Measurements from ENCODE around the gene RPLP2. TPM values are rescaled to one million over a fixed set of nuclear protein-coding genes. Genes with fewer than 3 reads are reported as not detected.

The RPLP2 gene
- total RNA-seq, 1 donor from 2014 or later: 2,188 TPM

DNA sequence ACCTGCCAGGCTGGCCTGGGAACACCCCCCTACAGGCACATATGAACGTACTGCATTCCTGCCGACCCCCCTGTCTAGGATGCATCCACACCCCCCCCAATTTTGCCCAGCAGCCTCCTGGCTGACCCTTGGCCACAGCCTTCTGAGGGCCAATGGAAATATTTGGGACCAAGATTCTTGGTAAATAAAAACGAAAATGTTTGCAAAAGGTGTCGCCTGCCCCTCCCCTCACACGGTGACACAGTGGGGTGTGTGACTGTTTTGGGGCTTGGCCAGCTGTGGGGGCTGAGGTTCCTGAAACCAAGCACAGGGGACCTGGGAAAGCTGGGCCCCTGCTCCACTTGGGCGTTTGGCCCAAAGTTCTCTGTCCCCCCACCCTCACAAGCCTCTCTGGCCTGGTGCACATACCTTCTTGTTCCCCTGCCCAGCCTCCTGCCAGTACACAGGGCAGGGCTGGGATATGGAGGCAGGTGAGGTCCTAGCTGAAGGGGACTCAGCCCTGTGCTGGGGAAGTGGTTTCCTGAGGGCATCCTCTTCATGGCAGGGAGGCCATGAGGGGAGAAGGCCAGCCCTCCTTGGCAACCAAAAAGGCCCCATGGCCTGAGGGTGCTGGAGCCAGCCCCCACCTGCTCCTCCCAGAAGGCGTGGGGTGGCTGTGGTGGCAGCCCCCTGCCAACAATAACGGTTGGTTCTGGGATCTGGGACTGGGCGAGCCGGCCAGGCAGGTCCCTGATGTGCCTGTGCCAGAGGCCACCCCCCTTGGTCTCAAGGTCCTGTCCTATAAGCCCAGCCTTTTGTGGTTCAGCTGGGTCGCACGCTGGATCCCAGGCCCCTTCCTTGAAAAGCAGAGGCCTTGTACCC, 15.8 kb downstream of the RPLP2 start:
- no peaks in the 10 kb centered on the region for H3K36me3 Mint-ChIP-seq (ENCODE audit: low read depth, unreplicated experiment)
- DNase-seq (ENCODE audit: low spot score): no peak
- H3K27me3 Mint-ChIP-seq (ENCODE audit: unreplicated experiment): peaks cover 12% of the 10 kb centered on the region
- TF ChIP-seq, protein P1, sequence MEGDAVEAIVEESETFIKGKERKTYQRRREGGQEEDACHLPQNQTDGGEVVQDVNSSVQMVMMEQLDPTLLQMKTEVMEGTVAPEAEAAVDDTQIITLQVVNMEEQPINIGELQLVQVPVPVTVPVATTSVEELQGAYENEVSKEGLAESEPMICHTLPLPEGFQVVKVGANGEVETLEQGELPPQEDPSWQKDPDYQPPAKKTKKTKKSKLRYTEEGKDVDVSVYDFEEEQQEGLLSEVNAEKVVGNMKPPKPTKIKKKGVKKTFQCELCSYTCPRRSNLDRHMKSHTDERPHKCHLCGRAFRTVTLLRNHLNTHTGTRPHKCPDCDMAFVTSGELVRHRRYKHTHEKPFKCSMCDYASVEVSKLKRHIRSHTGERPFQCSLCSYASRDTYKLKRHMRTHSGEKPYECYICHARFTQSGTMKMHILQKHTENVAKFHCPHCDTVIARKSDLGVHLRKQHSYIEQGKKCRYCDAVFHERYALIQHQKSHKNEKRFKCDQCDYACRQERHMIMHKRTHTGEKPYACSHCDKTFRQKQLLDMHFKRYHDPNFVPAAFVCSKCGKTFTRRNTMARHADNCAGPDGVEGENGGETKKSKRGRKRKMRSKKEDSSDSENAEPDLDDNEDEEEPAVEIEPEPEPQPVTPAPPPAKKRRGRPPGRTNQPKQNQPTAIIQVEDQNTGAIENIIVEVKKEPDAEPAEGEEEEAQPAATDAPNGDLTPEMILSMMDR (IDR thresholded peaks at IDR 0.05; ENCODE audit: unreplicated experiment): no peak
- peaks cover 18% of the 10 kb centered on the region for H3K4me1 Mint-ChIP-seq (ENCODE audit: unreplicated experiment)
- no peak overlapping the region for H3K27ac Mint-ChIP-seq (ENCODE audit: unreplicated experiment)
- H3K4me3 Mint-ChIP-seq (ENCODE audit: unreplicated experiment): no peak overlapping the region
- H3K9me3 Mint-ChIP-seq (ENCODE audit: unreplicated experiment): no peaks in the 10 kb centered on the region

DNA sequence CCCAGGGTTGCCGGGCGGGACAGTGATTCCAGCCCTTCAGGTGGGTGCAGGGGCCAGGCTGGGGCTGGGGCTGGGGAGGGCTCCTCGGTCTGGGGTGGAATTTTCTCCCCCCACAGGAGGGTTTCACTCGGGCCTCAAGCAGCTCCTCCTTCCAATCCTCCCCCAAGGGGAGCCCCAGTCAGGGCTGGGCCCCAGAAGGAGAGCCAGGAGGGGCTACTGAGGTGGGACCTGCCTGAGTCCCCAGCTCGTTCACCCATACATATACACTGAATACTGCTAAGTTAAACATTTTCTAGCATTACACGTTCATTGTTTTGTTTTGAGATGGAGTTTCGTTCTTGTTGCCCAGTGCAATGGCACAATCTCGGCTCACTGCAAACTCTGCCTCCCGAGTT, 16.5 kb downstream of the RPLP2 start:
- Mint-ChIP-seq H3K4me3 (ENCODE audit: unreplicated experiment) (peak overlapping the region; percentile 79), H3K36me3 (ENCODE audit: low read depth, unreplicated experiment) (no peaks in the 10 kb centered on the region), H3K27me3 (ENCODE audit: unreplicated experiment) (peaks cover 12% of the 10 kb centered on the region), H3K27ac (ENCODE audit: unreplicated experiment) (no peak overlapping the region), H3K9me3 (ENCODE audit: unreplicated experiment) (no peaks in the 10 kb centered on the region), H3K4me1 (ENCODE audit: unreplicated experiment) (peaks cover 18% of the 10 kb centered on the region)
- TF ChIP-seq, protein P1 (IDR thresholded peaks at IDR 0.05; ENCODE audit: unreplicated experiment): no peak
- no peak for DNase-seq (ENCODE audit: low spot score)

GRCh38 chr11:826836-827145, 17.0 kb downstream of the RPLP2 start:
- TF ChIP-seq, protein P1 (IDR thresholded peaks at IDR 0.05; ENCODE audit: unreplicated experiment): no peak
- DNase-seq (ENCODE audit: low spot score): peak; percentile 4
- Mint-ChIP-seq H3K27me3 (ENCODE audit: unreplicated experiment) (peaks cover 14% of the 10 kb centered on the region), H3K36me3 (ENCODE audit: low read depth, unreplicated experiment) (no peaks in the 10 kb centered on the region), H3K27ac (ENCODE audit: unreplicated experiment) (no peak overlapping the region), H3K4me1 (ENCODE audit: unreplicated experiment) (peaks cover 18% of the 10 kb centered on the region), H3K4me3 (ENCODE audit: unreplicated experiment) (peak overlapping the region; percentile 79), H3K9me3 (ENCODE audit: unreplicated experiment) (no peaks in the 10 kb centered on the region)

DNA sequence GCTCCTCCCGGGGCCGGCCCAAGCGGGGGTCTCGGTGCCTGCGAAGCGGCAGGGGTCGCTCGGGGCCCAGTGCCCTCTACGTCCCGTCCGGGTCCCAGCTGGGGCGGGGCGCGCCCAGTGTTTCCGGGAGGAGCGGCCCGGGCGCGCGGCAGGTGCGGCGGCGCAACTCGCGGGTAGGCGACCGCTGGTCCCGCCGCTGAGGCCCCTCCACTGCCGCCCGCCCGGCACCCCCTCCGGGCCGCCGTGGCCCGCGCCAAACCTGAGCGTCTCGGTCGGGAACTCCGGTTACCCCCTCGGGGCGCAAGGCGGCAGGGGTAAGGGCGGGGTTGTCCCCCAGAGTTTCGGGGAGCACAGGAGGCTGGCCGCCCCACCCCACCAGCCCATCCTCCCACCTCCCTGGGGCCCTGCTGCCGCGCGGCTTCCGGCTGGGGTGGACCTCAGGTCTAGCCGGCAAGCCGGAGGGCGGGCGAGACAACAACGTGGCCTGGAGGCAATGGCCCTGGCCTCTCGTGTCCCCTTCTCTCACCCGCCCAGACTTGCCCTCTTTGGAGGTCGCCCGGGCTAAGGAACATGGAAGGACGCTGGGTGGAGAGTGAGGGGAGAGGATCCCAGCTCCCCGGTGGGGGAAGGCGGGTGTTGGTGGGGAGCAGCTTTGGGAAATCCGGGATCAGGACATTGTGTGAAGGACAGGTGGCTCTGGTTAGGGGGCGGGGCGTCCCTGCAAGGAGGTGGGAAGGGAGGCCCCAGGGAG, 17.6 kb downstream of the RPLP2 start:
- H3K4me3 Mint-ChIP-seq (ENCODE audit: unreplicated experiment): peak overlapping the region; percentile 67
- no peaks in the 10 kb centered on the region for H3K36me3 Mint-ChIP-seq (ENCODE audit: low read depth, unreplicated experiment)
- peaks cover 12% of the 10 kb centered on the region for H3K27me3 Mint-ChIP-seq (ENCODE audit: unreplicated experiment)
- no peaks in the 10 kb centered on the region for H3K9me3 Mint-ChIP-seq (ENCODE audit: unreplicated experiment)
- H3K4me1 Mint-ChIP-seq (ENCODE audit: unreplicated experiment): peaks cover 18% of the 10 kb centered on the region
- H3K27ac Mint-ChIP-seq (ENCODE audit: unreplicated experiment): no peak overlapping the region
- TF ChIP-seq, protein P1 (IDR thresholded peaks at IDR 0.05; ENCODE audit: unreplicated experiment): no peak
- peak; percentile 35 for DNase-seq (ENCODE audit: low spot score)

DNA sequence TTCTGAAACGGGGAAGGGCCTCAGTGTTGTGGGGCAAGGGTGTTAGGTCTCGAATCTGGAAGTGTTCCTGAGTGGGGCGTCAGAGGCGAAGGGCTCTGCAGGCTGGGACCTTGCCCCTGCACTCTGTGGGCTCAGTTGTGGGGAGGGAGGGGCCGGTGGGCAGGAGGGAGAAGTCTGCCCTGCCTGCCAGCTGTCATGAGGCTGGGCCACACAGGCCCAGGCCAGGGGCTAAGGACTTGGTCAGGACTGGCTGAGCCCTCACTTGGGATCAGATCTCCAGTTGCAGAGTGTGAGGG, 18.1 kb downstream of the RPLP2 start, which contains the start of gene CRACR2B:
Gene CRACR2B, plus strand, starts transcription at position 23 of the 296 bp plus-strand sequence. CDS start 689 bp downstream, outside the sequence.
- Mint-ChIP-seq H3K27ac (ENCODE audit: unreplicated experiment) (no peak within 1 kb of the TSS), H3K4me3 (ENCODE audit: unreplicated experiment) (peak within 1 kb of the TSS; percentile 79), H3K9me3 (ENCODE audit: unreplicated experiment) (no peaks in the 10 kb centered on the region)

More for the DNA sequence above, 18.1 kb downstream of the RPLP2 start, which contains the start of gene CRACR2B:
- peaks cover 18% of the 10 kb centered on the region for H3K4me1 Mint-ChIP-seq (ENCODE audit: unreplicated experiment)
- TF ChIP-seq, protein P1 (IDR thresholded peaks at IDR 0.05; ENCODE audit: unreplicated experiment): no peak
- H3K27me3 Mint-ChIP-seq (ENCODE audit: unreplicated experiment): peaks cover 12% of the 10 kb centered on the region
- DNase-seq (ENCODE audit: low spot score): no peak
- H3K36me3 Mint-ChIP-seq (ENCODE audit: low read depth, unreplicated experiment): no peaks in the 10 kb centered on the region

Data from endothelial cell (in vitro differentiated cells).